ENCODE data around the gene ADD2. TPM values are rescaled to one million over a fixed set of nuclear protein-coding genes. Genes with fewer than 3 reads are reported as not detected.

Gene ADD2
- total and polyA plus RNA-seq, 3 donors from 2014 or later: 5.1 to 6.1 (median 5.8) TPM

DNA sequence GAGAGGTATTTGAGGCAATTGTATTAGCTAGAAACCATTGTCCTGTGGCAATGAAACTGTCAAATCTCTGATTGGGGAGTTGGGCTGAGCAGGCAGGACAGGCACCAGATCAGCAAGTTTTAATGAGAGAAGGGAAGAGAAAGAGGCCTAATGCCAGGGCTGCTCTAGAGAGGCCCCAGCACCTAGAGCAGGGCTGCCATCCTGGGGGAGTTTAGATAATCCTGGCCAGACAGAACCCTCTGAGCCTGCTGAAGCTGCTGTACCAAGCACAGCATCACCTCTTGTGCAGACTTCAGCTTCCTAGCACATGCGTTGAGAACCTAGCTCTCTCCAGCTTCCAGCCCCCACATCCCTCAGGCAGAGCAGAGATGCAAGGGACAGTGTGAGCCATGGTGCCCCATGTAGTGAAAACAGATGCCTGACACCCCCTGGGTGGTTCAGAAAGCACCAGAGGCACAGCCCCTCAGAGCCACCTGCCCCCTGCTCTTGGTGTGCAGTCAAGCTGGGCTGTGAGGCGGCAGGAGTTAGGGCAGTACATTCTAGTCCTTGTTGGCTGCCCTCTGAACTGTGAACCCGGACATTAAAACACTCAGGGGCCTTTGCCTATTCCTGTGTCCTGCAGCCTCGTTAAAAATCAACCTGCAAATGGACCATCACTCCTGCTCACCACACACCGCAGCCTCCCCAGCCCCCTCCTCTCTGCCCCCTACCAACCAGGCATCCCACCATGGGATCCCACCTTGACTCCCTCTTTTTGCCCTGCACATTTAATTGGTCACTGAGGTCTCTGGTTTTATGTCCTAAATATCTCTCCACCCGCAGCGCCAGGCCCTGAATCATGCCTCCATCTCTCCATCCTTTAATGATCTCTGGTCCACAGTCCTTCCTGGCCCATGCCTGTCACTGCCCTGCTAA, 52.7 kb downstream of the ADD2 start:
- intact Hi-C loops (cut with DNase I; ENCODE audit: low total_unique reads): no loop called here
- H3K4me1 ChIP-seq: no peaks in the 10 kb centered on the region
- no peak overlapping the region for H3K4me3 ChIP-seq
- DNase-seq: no peak
- no peaks in the 10 kb centered on the region for H3K36me3 ChIP-seq (ENCODE audit: low read depth, missing control alignments)
- TF ChIP-seq POLR2A (IDR thresholded peaks at IDR 0.05): no peak
- TF ChIP-seq, protein P1, sequence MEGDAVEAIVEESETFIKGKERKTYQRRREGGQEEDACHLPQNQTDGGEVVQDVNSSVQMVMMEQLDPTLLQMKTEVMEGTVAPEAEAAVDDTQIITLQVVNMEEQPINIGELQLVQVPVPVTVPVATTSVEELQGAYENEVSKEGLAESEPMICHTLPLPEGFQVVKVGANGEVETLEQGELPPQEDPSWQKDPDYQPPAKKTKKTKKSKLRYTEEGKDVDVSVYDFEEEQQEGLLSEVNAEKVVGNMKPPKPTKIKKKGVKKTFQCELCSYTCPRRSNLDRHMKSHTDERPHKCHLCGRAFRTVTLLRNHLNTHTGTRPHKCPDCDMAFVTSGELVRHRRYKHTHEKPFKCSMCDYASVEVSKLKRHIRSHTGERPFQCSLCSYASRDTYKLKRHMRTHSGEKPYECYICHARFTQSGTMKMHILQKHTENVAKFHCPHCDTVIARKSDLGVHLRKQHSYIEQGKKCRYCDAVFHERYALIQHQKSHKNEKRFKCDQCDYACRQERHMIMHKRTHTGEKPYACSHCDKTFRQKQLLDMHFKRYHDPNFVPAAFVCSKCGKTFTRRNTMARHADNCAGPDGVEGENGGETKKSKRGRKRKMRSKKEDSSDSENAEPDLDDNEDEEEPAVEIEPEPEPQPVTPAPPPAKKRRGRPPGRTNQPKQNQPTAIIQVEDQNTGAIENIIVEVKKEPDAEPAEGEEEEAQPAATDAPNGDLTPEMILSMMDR (IDR thresholded peaks at IDR 0.05): no peak
- H3K9me3 ChIP-seq: no peaks in the 10 kb centered on the region
- 78% methylated on average over 5 to 7 of the region's 7 CpGs for WGBS, 2 donors
- no peaks in the 10 kb centered on the region for H3K27me3 ChIP-seq
- no peak overlapping the region for H3K27ac ChIP-seq

DNA sequence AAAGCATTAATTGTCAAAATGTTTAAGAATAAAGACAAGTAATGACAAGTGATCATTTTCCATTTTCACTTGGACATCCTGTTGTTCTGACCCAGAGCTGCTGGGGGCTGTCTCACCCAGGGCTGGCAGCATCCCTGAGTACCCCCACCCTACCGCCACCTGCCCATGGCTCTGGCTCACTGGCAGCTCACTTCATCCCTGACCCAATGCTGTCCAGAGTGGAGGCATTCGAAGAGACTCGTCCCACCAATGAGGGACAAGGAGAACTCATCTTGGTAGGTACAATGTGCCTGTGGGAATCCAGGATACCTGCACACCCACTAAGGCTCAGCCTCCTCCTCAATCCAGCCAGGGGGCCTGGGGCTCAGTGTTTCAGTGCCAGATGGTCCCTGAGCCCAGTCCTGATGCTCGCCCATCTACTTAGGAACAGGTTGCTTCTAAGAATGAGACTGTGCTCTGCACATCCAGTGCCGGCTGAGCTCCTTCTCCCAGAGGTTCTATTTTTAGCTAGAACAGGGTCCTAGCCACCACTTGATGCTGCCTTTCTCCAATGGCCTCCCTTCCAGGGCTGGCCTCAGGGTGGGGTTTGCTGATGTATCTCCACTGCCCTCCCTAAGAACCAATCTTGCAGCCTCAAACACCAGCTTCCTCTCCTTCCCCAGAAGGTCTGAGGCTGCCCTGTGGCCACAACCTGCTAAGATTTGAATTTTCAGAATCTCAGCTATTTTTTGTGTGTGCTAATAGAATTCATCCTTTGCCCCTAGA, 53.7 kb downstream of the ADD2 start:
- no peak for DNase-seq
- no peaks in the 10 kb centered on the region for H3K4me1 ChIP-seq
- no peaks in the 10 kb centered on the region for H3K36me3 ChIP-seq (ENCODE audit: low read depth, missing control alignments)
- H3K27me3 ChIP-seq: no peaks in the 10 kb centered on the region
- no peak overlapping the region for H3K27ac ChIP-seq
- no peak overlapping the region for H3K4me3 ChIP-seq
- H3K9me3 ChIP-seq: no peaks in the 10 kb centered on the region
- intact Hi-C loops (cut with DNase I; ENCODE audit: low total_unique reads): no loop called here
- no peak for TF ChIP-seq POLR2A (IDR thresholded peaks at IDR 0.05)
- TF ChIP-seq, protein P1 (IDR thresholded peaks at IDR 0.05): no peak
- WGBS, 2 donors: 85% methylated on average over 5 of the region's 5 CpGs

DNA sequence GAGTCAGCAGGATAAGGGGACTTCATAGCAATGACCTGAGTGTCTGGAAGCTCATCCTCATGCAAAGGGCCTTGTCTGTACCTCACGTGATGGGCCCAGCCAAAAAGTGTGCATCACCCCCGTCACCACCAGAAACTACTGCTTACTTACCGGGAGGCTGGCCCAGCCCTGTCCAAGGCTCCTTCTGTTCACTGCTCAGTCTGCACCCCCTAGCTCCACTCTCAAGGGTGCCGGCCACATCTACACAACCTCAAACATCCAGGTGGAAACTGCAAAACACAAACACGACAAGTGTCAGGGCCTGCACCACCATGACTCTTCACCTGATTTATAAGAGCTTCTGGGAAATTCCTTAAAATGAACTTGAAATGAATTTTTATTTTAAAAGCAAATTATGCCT, 55.1 kb downstream of the ADD2 start:
- no peaks in the 10 kb centered on the region for H3K4me1 ChIP-seq
- H3K4me3 ChIP-seq: no peak overlapping the region
- H3K27me3 ChIP-seq: no peaks in the 10 kb centered on the region
- H3K27ac ChIP-seq: no peak overlapping the region
- WGBS, 2 donors: 92 to 93% methylated on average over 3 to 5 of the region's 5 CpGs
- DNase-seq: no peak
- no peaks in the 10 kb centered on the region for H3K9me3 ChIP-seq
- TF ChIP-seq, protein P1 (IDR thresholded peaks at IDR 0.05): no peak
- no peaks in the 10 kb centered on the region for H3K36me3 ChIP-seq (ENCODE audit: low read depth, missing control alignments)
- intact Hi-C loops (cut with DNase I; ENCODE audit: low total_unique reads): no loop called here

DNA sequence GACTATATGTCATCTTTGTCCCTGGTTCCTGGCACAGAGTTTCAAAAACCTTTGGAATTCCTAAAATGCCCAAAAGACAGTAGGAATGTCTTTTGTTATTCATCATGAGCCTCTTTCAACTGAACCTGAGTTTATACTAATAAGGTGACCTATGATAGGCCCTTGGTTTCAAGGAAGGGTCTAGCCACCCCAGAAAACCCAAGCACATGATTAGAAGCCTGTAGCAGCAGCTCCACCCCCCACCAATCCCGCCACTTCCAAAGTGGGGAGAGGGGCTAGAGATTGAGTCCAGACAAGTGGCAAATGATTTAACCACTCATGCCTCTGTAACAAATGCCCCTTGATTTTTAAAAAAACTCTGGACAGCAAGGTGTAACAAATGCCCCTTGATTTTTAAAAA, 56.8 kb downstream of the ADD2 start:
- no peak for DNase-seq
- no peak overlapping the region for H3K4me3 ChIP-seq
- 82 to 94% methylated on average over 1 of the region's 1 CpG for WGBS, 2 donors

More for the DNA sequence above, 56.8 kb downstream of the ADD2 start:
- no peak for TF ChIP-seq POLR2A (IDR thresholded peaks at IDR 0.05)
- TF ChIP-seq, protein P1 (IDR thresholded peaks at IDR 0.05): no peak
- H3K9me3 ChIP-seq: no peaks in the 10 kb centered on the region
- H3K4me1 ChIP-seq: no peaks in the 10 kb centered on the region
- no peaks in the 10 kb centered on the region for H3K27me3 ChIP-seq
- no peaks in the 10 kb centered on the region for H3K36me3 ChIP-seq (ENCODE audit: low read depth, missing control alignments)
- no peak overlapping the region for H3K27ac ChIP-seq
- intact Hi-C loops (cut with DNase I; ENCODE audit: low total_unique reads): no loop called here
